ENCODE results near the gene ATP6V0E1.

- no peak for TF ChIP-seq BRCA1 (IDR thresholded peaks at IDR 0.05; ENCODE audit: low read depth, low read length)
- no peak for TF ChIP-seq CTCF (IDR thresholded peaks at IDR 0.05; ENCODE audit: control extremely low read depth in 1 of 3, insufficient read depth in 1 of 3, low read depth in 1 of 3, low read length in 3 of 3)
- no peak for TF ChIP-seq JUN (IDR thresholded peaks at IDR 0.05; ENCODE audit: low read depth, low read length)
Observed at GRCh38 chr5:172956936-172957335, 26.6 kb upstream of the ATP6V0E1 start.
